HepG2 (cell line): Measurements from ENCODE around the gene ALDH18A1. TPM values are rescaled to one million over a fixed set of nuclear protein-coding genes. Genes with fewer than 3 reads are reported as not detected.
A peak's percentile ranks its signal among the peaks of the same experiment; 100 is the strongest.

Experiments used
- CAMTA2 ChIP-seq: sonication (generic); formaldehyde crosslinking; IDR thresholded peaks from 2 replicates; pipeline ENCODE4 v1.4.0; 2020; ENCODE audit warnings: mild to moderate bottlenecking, missing genetic modification reagents, borderline replicate concordance
- CC2D1A ChIP-seq: sonication (generic); formaldehyde crosslinking; IDR thresholded peaks from 2 replicates; pipeline ENCODE4 v1.8.1; 2023; ENCODE audit warnings: mild to moderate bottlenecking, missing genetic modification reagents
- DMTF1 ChIP-seq: sonication (generic); formaldehyde crosslinking; IDR thresholded peaks from 2 replicates; pipeline ENCODE4 v1.4.0; 2020; ENCODE audit warnings: mild to moderate bottlenecking, missing genetic modification reagents
- EP300 ChIP-seq, 3 experiments: sonication (generic) in 1 of 3; formaldehyde crosslinking in 1 of 3; IDR thresholded peaks; 2 replicates each; pipeline versions ENCODE4 v1.5.1 to v1.6.1; 2011 to 2020; ENCODE audit warnings: low read depth in 2 of 3, low read length in 2 of 3, borderline replicate concordance in 1 of 3, improper control_type of control experiment in 1 of 3, mild to moderate bottlenecking in 1 of 3, missing genetic modification reagents in 1 of 3, moderate library complexity in 1 of 3
- FOXP4 ChIP-seq: sonication (generic); formaldehyde crosslinking; IDR thresholded peaks from 2 replicates; pipeline ENCODE4 v1.4.0; 2020; ENCODE audit warnings: missing genetic modification reagents
- KDM3A ChIP-seq: IDR thresholded peaks from 2 replicates; pipeline ENCODE4 v1.6.1; 2018; ENCODE audit warnings: low read depth, missing compliant biosample characterization
- MLX ChIP-seq: IDR thresholded peaks from 2 replicates; pipeline ENCODE4 v1.6.1; 2016
- PITX1 ChIP-seq: sonication (generic); formaldehyde crosslinking; IDR thresholded peaks from 2 replicates; pipeline ENCODE4 v1.5.1; 2020; ENCODE audit warnings: mild to moderate bottlenecking, missing genetic modification reagents
- RFX1 ChIP-seq: fragments of 450-650 bp; IDR thresholded peaks from 2 replicates; pipeline ENCODE4 v1.6.1; 2017
- SAFB2 ChIP-seq: sonication (generic); formaldehyde crosslinking; IDR thresholded peaks from 2 replicates; pipeline ENCODE4 v1.5.1; 2020; ENCODE audit warnings: missing genetic modification reagents, low read depth, mild to moderate bottlenecking, borderline replicate concordance
- SCMH1 ChIP-seq: sonication (generic); formaldehyde crosslinking; IDR thresholded peaks from 2 replicates; pipeline ENCODE4 v1.9.0; 2021; ENCODE audit warnings: missing genetic modification reagents, mild to moderate bottlenecking, borderline replicate concordance
- SIN3A ChIP-seq: IDR thresholded peaks from 2 replicates; pipeline ENCODE4 v1.6.1; 2011; ENCODE audit warnings: low read depth, mild to moderate bottlenecking, control low read depth, low read length, borderline replicate concordance
- TFDP2 ChIP-seq: sonication (generic); formaldehyde crosslinking; IDR thresholded peaks from 2 replicates; pipeline ENCODE4 v1.4.0; 2020; ENCODE audit warnings: missing genetic modification reagents
- YEATS2 ChIP-seq: sonication (generic); formaldehyde crosslinking; IDR thresholded peaks from 2 replicates; pipeline ENCODE4 v1.4.0; 2020; ENCODE audit warnings: missing genetic modification reagents, borderline replicate concordance
- ZFP36 ChIP-seq: fragments of 150-350 bp; IDR thresholded peaks from 2 replicates; pipeline ENCODE4 v1.6.1; 2018; ENCODE audit warnings: borderline replicate concordance, low read length, low read depth; ENCODE audit not compliant: partially characterized antibody
- ZFX ChIP-seq: sonication (generic); formaldehyde crosslinking; IDR thresholded peaks from 2 replicates; pipeline ENCODE4 v1.4.0; 2020; ENCODE audit warnings: mild to moderate bottlenecking, low read depth, missing genetic modification reagents, moderate library complexity
- ZIK1 ChIP-seq: sonication (generic); formaldehyde crosslinking; IDR thresholded peaks from 2 replicates; pipeline ENCODE4 v1.5.0; 2020; ENCODE audit warnings: mild to moderate bottlenecking, low read depth, missing genetic modification reagents, borderline replicate concordance
- ZMAT3 ChIP-seq: sonication (generic); formaldehyde crosslinking; conservative IDR thresholded peaks from 2 replicates; pipeline ENCODE4 v1.7.0; 2021; ENCODE audit warnings: missing genetic modification reagents
- ZNF234 ChIP-seq: sonication (generic); formaldehyde crosslinking; conservative IDR thresholded peaks from 2 replicates; pipeline ENCODE4 v1.5.1; 2020; ENCODE audit warnings: mild to moderate bottlenecking, missing genetic modification reagents
- ZNF556 ChIP-seq: sonication (generic); formaldehyde crosslinking; IDR thresholded peaks from 2 replicates; pipeline ENCODE4 v1.4.0; 2020; ENCODE audit warnings: mild to moderate bottlenecking, missing genetic modification reagents, borderline replicate concordance
- ZNF629 ChIP-seq: sonication (generic); formaldehyde crosslinking; conservative IDR thresholded peaks from 2 replicates; pipeline ENCODE4 v1.5.0; 2020; ENCODE audit warnings: missing genetic modification reagents
- ZNF737 ChIP-seq: sonication (generic); formaldehyde crosslinking; IDR thresholded peaks from 2 replicates; pipeline ENCODE4 v1.5.0; 2020; ENCODE audit warnings: missing genetic modification reagents, mild to moderate bottlenecking, borderline replicate concordance
- ZSCAN30 ChIP-seq: sonication (generic); formaldehyde crosslinking; IDR thresholded peaks from 2 replicates; pipeline ENCODE4 v1.5.0; 2020; ENCODE audit warnings: mild to moderate bottlenecking, missing genetic modification reagents
- polyA plus RNA-seq, 8 experiments: library from polyadenylated mRNA; depleted of rRNA in 3 of 8; stranded (reverse) in 7 of 8; unstranded in 1 of 8; fragments of >200 nt; fragmentation: Illumina TruSeq in 4 of 8; extraction: Trizol in 4 of 8; gene quantifications; 2 replicates each; pipeline versions ENCODE4 v1.2.1 to v1.2.3, GENCODE V29; 2011 to 2016; ENCODE audit warnings: low read depth in 4 of 8, missing spikeins in 1 of 8, mixed read lengths in 1 of 8; ENCODE audit not compliant: insufficient read depth in 1 of 8
- total RNA-seq, 5 experiments: library from RNA; depleted of rRNA; stranded (reverse); fragments of >200 nt; fragmentation: Illumina TruSeq; extraction: Trizol; gene quantifications; 2 replicates each; pipeline ENCODE4 v1.2.3, GENCODE V29; 2016; ENCODE audit warnings: low read depth in 1 of 5

ALDH18A1 gene
- total and polyA plus RNA-seq, 2 of the 13 experiments (the other 11 are each of a cell fraction or from before 2014, with no cell fraction given) = 180 to 263 TPM

- TF ChIP-seq ZNF629 (CRISPR knock-in tag) = peak; percentile 100
- TF ChIP-seq ZFP36 = peak; percentile 46
- peak; percentile 90; the same call in 1 of the 2 replicates for TF ChIP-seq YEATS2 (CRISPR knock-in tag)
- TF ChIP-seq ZMAT3 (CRISPR knock-in tag) = 0 out of 2 replicates have a peak, but pooled peaks have one; percentile 36
- TF ChIP-seq SIN3A = peak; percentile 85
- TF ChIP-seq FOXP4 (CRISPR knock-in tag) = no peak
- TF ChIP-seq DMTF1 (CRISPR knock-in tag) = no peak
- peak; percentile 76; the same call in 1 of the 2 replicates for TF ChIP-seq ZNF556 (CRISPR knock-in tag)
- TF ChIP-seq PITX1 = no peak; the same call in 1 of the 2 replicates
- no peak for TF ChIP-seq CAMTA2
- peak; percentile 86 for TF ChIP-seq KDM3A
- peak; percentile 89 for TF ChIP-seq ZFX (CRISPR knock-in tag)
- peak; percentile 30; the same call in 1 of the 2 replicates for TF ChIP-seq ZIK1
- TF ChIP-seq SAFB2 = peak; percentile 62; the same call in 1 of the 2 replicates
- TF ChIP-seq EP300 (IDR thresholded peaks at IDR 0.05; ENCODE audit: low read depth in 2 of 2, low read length in 2 of 2) = peak in 1 of 2 experiments; percentile 16; a peak in 1 of 4 replicates
- TF ChIP-seq EP300 (CRISPR knock-in tag; IDR thresholded peaks at IDR 0.05; ENCODE audit: borderline replicate concordance) = no peak
- no peak for TF ChIP-seq MLX
- no peak for TF ChIP-seq CC2D1A (CRISPR knock-in tag)
- no peak for TF ChIP-seq ZNF234 (CRISPR knock-in tag)
- TF ChIP-seq ZSCAN30 (CRISPR knock-in tag) = no peak
- TF ChIP-seq RFX1 = peak; percentile 94
- peak; percentile 42; the same call in 1 of the 2 replicates for TF ChIP-seq TFDP2 (CRISPR knock-in tag)
- TF ChIP-seq ZNF737 (CRISPR knock-in tag) = no peak
- TF ChIP-seq SCMH1 (CRISPR knock-in tag) = no peak
Observed at GRCh38 chr10:95693668-95694534, 37.4 kb upstream of the ALDH18A1 start, which contains the start of gene TCTN3 (continued).
